SIG-M5 treated with dmso at 0.1 percent for 504 hours (cell line): ENCODE data around the gene MKX.

ENCODE experiments used
- DNase-seq: peaks from one replicate; lab custom pipeline; 2025; ENCODE audit not compliant: unreplicated experiment; lab: John Stamatoyannopoulos, UW

Gene MKX

DNA sequence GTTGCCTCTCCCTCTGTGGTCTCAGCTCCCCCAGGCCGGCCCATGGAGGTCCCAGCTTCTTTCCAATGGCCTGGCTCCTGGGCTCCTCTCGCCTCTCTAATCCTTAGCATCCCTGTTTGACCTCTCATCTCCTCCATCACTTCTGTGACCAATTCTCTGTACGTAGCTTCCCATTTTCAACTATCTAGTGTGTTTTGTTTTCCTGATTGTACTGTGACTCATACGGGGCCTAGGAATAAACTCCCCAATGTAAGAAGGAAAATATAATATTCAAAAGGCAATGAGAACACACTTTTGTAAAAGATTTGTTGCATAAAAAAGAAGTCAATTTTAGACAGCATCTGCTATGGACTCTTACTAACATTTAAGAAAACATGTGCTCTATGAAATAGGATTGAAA is 90.3 kb downstream of the MKX start:
- no peak for DNase-seq

DNA sequence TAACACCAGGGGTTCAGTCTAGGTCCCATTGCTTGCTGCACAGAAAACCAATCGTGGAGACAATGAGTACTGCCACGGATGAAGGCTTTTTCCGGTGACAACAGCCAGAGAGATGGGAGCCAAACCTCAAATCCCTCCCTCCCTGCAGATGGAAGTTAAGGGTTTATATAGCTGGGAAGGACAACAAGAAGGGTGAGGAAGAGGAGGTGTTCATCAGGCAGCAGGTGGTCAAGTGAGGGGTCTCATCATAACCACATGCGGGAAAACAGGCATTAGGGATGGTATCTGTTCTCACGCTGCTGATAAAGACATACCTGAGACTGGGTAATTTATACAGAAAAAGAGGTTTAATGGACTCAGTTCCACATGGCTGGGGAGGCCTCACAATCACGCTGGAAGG is 91.3 kb downstream of the MKX start:
- DNase-seq: no peak

DNA sequence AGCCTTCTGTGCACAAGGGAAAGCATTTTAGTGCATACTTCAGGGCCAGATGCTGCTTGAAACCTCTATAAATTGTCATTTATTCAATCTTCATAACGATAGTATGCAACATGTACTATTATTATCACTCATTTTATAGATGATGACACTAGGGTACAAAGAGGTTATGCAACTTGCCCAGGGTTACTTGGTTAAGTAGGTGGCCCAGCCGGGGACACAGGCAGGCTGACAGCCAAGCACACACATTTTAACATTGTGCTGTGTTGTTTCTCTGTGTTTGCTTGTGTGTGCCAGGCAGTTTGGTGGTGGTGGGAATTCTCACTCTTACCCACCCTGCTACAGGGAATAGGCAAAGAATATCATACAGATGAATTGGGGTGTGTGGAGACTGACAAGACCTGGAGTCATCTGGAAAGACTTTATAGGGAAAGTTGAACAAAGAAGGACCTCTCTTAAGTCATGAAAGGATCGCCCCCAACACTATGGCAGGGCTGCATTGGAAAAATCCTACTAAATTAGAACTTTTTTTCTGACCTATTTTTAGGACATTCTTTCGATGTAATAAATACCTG is 98.9 kb downstream of the MKX start:
- DNase-seq: no peak

DNA sequence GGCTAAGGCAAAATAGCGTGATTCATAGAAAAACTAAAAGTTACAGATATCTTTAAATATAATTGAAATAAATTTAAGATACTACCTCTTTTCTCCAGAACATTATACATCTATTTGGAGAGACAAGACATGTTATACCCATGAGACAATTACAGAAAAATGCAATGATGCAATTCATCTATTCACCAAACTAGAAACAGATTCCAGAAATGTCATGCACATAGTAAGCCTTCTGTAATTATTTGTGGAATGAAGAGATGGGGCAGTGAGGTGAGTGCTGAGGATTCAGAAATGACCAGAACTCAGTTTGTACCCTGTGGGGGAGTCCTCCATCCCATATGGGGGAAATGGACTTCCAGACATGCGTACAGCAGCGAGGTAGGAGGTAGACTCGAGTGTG is 99.4 kb downstream of the MKX start:
- DNase-seq: no peak

DNA sequence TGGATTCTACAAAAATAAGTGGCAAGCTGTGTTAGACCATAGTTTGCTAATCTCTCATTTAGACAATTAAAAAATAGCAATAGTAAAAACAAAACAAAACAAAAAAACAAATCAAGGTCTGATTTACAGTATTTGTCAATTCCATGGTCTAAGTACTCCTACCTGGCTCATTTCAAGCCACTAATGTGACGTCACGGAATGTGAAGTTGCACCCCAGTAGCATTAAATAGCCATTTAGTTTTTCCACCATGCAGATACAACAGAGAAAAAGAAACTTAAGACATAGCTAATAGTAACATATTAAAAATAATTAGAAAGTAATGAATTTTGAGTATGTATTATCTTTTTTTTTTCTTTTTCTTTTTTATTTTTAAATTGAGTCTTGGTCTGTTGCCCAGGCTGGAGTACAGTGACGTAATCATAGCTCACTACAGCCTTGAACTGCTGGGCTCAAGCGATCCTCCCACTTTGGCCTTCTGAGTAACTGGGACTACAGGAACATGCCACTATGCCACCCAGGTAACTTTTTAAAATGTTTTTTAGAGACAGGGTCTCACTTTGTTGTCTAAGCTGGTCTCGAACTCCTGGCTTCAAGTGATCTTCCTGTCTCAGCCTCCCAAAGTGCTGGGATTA is 101.2 kb downstream of the MKX start:
- no peak for DNase-seq

DNA sequence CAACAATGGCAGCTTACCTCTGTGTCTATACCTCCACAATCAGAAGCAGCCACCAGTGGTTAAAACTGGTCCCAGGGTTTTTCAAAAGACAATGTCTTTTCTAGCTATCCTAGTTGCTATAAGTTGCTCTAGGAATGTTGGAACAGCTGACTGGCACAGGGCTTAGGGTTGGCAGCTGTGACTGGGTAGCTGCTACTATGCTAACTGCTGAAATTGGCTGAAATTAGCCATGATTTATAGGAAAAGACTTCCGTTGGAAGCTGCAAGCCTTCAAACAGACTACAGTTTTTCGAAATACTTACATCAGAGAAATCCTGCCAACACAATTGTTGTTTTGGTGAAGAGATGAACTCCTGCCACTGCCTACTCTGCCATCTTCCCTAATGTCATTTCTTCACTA is 102.3 kb downstream of the MKX start:
- DNase-seq: no peak

DNA sequence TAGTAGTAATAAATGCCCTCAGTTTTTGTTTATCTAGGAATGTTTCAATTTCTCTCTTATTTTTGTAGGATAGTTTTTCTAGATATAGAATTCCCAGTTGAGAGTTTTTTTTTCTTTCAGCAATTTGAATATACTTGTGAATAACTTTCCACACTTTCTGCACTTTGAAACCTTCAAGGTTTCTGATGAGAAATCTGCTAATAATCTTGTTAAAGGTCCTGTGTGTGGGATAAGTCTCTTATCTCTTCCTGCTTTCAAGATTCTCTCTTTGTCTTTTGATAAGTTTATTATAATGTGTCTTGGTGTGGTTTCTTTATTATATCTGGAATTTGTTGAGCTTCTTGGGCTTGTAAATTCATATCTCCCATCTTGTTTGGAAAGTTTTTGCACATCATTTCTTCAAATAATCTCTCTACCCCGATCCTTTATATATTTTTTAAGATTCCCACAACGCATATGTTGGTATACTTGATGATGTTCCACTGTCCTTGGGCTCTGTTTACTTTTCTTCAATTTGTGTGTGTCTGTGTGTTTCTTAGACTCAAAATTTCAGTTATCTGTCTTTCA is 103.5 kb downstream of the MKX start:
- no peak for DNase-seq

DNA sequence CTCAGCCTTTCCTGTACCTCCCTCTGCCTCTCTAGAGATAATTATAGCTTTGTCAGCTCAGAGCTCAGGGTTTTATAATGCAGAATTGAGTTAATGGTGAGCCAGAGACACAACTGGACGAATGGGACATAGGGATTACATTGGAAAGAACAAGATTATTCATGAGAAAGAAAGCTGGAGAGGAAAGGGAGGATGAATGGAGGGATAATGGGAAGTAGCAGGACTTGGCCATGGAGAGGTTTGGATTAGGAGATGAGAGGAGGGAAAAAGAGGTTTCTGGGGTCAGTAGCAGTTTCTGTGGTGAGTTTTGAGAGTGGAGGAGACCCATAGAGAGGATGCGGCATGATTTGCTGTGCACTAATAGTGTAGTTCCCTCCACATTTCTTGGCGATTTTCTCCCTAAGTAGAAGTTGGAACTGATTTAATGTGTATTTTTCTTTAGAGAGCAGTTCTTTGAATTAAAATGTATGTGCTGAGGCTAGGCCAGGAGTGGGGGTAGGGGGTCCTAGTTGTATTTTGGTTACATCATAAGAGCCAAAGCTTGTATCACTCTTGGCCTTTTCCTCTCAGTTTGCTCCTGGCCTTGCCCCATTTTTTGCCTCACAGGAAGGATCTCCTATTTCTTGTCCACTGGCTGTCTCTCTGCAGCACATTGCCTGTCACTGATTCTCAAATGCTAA is 107.4 kb downstream of the MKX start:
- DNase-seq: no peak

DNA sequence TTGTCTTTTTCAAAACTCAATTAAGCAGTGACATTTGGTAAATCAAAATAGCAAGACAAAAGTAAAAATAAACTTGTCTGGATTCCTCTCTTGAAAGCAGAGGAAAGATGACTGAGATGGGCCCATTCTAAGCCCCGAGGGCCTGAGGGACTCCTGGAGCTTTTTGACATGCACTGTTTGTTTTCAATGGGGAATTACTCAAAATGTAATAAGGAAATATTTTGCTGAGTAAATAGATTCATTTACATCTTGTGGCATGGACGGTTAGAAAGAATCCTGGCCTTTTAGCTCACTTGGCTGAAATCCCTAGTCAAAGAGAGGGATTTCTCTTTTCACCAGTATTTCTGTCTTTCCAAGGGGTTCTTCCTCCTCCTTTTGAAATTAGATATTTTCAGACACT is 108.0 kb downstream of the MKX start:
- no peak for DNase-seq

DNA sequence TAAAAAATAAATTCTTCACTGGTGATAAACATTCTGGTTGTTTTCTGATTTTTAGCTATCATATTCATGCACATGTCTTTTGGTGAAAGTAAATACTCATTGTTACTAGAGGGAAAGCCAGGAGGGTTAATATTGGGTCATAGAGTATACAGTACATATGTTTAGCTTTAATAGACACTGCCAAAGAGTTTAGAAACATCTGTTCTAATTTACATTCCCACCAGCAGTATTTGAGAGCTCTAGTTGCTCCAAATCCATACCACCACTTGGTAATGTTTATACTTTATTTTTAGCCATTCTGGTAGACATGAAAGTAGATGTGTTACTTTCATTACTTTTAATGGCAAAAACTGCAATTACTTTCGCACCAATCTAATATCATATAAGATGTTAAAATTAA is 108.8 kb downstream of the MKX start:
- no peak for DNase-seq

DNA sequence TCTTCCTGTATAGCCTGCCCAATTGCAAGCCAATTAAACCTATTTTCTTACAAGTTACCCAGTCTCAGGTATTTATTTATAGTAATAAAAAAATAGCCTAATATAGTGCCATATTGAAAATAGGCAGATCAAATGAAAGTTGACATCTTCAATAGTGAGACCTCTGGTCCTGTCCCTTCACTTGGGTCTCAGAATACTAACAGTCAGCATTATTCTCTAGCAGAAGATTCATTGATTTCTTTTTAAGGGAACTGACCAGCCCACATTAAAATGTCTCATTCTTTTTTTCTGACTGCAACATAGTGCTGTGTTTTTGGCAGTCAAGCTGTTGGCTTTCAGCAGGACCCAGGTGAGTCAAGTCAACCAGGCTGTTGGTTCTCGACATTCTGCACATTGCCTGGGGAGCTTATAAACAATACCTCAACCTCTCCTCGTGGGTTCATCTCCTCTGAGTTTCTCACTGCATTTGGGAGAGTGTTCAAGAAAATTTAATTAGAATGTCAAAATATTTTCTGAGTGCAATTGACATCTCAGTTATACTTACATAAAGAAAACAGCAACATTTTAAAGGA is 109.8 kb downstream of the MKX start:
- no peak for DNase-seq

DNA sequence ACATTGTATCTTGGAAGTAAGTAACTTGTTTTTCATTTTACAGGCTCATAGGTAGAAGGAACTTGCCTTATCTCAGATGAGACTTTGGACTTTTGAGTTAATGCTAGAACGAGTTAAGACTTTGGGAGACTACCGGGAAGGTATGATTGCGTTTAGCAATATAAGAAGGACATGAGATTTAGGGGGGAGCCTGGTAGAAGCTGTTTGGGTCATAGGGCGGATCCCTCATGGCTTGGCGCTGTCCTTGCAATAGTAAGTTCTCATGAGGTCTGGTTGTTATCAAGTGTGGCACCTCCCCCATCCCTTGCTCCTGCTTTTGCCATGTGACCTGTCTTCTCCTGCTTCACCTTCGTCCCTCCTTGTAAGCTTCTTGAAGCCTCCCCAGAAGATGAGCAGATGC is 110.3 kb downstream of the MKX start:
- no peak for DNase-seq

DNA sequence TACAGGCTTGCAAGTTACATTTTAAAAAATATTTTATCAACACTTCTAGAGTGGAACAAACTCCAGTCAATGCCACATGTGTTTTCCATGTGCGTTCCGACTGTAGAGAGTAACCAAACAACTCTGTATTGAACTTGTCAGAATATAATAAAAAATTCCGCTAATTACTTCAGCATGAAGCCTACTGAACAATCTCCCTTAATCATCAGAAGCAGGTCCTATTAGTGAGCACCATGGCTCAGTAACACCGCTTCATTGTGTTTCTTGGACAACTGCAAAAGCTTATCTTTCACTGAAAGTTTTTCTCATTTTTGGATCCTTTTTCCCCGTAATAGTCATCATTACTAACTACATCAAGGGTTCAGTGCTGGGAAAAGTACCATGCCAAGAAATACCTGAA is 117.0 kb downstream of the MKX start:
- DNase-seq: no peak

DNA sequence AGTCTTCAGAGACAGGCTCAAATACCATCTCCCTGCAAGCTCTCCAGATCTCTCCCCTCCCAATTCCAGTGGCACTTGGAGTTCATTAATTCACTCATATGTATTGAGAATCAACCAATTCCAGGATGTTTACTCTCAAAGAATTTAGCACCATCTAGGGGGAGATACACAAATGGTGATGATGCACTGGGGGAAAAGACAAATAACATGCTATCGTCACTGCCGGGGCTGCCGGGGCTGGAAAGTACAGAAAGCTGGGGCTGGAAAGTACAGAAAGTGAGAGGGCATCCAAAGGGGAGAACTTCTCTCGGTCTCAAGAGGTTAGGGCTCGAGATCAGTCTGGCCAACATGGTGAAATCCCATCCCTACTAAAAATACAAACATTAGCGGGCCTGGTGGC is 118.7 kb downstream of the MKX start:
- no peak for DNase-seq

DNA sequence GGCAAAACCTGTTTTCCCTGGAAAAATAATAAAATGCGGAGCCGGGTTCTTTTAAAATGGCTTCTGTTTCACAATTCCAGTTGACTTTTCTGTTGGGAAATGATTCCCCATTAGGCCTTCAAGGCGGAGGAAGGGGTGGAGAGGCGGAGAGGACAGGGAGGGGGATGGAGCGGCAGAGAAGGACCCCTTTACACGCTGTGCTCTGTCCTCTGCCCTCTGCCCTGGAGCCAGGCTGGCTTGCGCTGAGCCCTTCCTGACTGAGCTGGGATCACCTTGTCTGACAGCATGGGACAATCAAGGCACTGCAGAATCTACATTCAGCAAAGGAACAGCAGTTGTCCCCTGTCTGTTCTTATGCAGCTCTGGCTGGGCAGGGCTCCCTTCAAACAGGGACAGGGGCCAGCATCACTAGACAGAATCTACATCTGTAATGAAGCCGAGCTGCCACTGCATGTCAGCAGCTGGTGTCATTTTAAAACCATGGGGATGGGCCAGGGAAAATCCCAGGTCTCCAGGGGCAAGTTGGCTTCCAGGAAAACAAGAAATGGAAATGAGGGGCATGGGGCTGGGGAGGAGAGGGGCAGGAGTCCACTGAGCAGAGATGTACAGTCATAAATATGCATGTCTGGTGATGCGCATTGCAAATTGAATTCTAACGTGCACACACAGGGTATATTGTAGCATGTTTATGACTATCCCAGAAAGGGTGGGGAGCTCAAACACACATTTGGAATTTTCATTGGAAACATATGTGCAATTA is 120.0 kb downstream of the MKX start:
- DNase-seq: no peak

DNA sequence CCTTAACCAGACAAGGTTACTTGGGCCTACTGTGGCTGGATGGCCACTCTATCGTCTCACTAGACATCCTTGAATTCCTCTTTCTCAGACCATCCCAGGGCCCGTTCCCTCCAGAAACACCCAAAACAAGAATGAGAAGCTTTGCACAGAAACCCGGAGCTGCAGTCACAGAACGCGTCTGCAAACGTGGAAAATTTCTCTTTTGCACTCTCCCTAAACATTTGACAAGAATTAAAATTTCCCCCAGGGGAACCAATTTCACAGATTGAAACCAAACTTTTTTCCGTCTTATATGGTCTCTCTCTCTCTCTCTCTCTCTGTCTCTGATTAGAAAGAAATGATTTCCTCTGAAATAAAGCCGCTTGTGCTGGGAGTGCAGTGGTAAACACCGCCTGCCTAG is 120.7 kb downstream of the MKX start:
- no peak for DNase-seq
